GM19035 (cell line): ENCODE measurements around the gene FYB2.

Source experiments
- ATAC-seq: cut with Tn5 transposase; IDR thresholded peaks from one replicate; pipeline ENCODE4 v1.9.1; 2021; ENCODE audit not compliant: unreplicated experiment

Gene FYB2

DNA sequence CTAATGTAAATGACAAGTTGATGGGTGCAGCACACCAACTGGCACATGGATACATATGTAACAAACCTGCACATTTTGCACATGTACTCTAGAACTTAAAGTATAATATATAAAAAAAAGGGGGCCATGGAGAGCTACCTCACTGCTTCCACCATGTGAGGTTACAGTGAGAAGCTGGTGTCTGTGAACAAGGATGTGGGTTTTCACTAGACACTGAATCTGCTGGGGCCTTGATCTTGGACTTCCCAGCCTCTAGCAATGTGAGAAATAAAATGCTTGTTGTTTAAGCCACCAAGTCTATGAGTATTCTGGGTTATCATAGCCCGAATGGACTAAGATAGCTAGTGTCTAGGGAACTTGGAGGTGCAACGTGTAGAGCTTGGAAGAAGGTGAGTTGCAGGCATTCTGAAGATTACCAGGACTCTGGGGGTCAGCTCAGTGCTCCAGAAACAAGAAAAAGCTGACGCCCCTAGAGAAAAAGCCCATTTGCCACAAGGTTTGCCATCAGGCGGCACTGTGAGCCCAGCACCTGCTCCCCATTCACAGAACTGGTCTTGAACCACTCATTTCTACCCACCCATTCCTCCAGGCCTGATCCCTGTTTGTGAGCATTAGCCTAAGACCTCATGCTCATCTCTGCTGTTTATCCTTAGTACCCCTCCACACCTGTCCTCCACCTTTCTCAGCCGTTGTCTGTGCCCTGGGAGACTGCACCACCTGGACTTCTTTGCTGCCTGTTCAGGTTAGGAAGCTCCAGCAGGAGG lies 15.1 kb upstream of the FYB2 start:
- ATAC-seq = no peak

DNA sequence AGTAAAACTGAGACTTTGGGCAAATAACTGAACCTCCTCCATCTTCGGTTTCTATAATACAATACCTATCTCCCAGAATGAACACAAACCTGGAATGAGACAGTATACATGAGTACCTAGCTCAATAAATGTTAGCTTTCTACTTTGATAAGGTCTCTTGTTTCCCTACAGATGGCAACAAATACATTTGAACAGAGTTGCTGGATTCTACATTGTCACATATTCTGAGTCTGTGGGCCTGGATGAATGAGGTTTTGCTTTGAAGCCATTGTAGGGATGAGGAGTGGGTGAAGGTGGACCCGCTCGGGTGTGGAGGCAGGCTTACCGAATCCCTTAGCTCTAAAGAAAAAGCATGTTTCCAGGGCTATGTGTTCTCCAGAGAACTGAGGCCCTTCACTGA lies 13.9 kb upstream of the FYB2 start:
- no peak for ATAC-seq

DNA sequence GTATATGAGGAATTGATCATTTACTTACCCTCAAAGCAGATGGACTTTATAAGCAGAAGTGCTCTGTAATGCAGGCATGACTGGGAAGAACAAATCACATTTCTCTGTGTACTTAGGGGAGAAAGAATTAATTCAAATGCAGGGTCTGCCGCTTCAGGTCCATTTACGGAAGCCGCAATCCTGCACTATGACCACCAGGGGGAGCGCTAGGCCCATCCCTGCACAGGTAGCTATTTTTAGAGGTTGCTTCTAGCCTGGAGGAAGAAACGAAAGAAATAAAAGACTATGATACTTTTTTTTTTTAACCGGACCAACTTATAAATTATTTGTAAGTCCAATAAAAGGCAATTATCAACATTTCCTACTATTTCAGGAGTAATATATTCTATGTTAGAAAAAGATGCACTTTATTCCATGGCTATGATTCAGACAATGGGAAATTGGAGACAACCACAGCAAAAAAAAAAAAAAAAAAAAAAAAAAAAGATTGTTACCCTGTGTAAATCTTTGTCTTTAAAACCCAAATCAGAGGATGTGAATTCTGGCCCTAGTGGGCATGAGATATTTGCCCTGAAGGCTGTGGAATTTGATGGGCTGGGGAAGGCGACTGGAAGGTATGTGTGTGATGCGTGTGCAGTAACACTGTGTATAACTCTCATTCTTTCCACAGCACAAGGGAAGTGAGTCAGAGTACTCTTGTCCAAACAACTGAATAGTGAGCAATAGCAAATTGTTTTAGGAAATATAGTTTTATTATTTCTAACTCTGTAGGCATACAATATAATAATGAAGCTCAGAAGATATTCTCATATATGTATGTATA lies 12.9 kb upstream of the FYB2 start:
- ATAC-seq = peak; percentile 79

DNA sequence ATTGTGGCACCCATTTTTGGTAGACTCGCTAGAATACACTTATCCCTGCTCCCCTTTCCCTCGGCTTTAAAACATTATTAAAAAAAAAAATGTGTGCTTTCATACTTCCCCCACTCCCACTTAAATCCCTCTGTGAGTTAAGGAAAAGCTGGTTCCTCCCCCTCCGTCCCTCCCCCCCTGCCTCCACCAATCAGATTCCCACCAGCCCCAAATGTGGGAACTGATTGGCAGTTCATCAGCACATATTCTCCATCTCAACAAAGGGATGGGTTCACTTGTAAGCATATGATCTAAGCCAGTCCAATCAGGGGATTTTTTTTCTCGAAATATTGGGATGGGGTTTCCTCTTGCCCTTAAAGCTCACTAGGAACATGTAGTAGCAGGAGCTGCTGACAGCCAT lies 10.8 kb upstream of the FYB2 start:
- no peak for ATAC-seq

DNA sequence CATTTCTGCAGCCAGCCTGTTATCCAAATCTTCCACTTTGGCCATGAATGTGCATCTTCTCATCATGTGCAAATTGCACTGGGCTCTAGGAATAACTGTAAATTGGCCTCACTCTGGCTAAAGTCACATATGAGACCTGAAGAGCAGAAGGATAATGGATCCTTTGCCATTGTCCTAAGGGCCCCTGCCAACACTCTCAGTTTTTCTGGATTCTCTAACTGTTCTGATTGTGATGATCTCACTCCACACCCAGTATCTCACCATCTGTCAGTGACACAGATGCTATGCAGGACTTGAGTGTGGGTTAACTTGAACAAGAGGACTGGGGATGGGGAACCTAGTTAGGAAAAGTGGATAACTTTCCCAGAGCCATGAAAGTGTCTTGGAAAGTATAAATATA lies 8.5 kb upstream of the FYB2 start:
- no peak for ATAC-seq

DNA sequence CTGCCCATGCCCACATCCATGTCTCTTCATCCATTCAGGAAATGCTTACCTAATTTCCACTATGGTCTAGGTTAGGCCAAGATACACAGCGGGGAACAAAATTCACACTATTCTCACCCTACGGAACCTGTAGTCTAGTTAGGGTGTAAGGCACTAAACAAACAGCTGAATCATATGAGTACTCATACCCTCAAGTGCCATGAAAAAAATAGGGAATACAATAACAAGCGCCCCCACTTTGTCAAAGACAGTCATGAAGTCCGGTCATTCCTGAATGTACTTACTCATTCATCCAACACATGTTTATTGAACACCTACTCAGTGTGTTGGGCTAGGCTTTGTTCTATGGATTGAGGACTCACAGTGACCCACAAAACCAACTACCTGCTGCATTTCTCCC lies 6.2 kb upstream of the FYB2 start:
- no peak for ATAC-seq

DNA sequence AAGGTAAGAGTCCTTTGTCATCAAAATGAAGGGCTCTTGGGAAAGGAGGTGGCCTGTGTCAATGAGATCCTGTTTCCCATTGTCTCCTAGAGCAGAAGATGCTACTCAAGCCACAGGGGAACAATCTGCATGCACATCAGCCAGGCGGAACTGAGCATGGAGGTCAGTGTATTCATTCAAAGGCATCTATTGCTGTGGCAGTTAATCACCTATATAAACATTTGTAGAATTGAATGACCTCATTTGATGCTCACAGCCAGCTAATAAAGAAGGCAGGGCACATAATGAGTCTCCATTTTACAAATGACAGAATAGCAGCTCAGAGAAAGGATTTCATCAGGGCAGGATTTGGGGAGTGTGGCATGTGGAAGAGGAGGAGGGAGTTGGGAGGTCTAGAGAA lies 5.7 kb upstream of the FYB2 start:
- no peak for ATAC-seq

DNA sequence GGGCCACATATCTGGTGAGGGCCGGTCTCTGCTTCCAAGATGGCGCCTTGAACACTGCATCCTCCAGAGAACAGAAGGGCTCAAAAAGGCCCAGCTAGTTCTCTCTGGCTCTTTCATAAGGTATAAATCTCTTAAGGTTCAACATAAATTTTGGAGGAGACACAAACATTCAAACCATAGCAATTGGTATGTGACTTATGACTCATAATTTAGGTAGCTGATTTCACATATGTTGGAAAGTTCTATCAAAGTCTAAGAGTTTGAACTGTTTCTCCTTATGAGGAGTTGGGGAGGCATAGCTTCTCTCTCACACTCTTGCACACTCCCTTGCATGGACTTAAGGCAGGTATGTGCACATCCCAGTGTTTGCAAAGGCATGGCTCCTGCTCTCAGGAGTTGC lies 5.1 kb upstream of the FYB2 start:
- no peak for ATAC-seq

DNA sequence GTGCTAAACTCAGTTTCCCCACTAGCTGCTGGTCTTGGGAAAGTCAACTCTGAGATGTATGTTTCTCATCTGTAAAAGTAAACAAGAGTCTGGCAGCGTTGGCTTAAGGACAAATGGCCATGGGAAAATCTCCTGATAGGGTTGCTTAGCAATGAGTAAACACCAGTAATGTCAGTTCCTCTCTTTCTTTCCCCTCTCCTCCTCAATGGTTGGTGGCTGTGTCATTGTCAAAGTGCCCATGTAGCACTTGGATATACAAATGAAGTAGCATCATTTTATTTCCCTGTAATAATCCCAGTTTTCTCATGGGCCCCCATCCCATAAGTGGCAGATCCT lies 2.2 kb upstream of the FYB2 start:
- ATAC-seq = no peak

DNA sequence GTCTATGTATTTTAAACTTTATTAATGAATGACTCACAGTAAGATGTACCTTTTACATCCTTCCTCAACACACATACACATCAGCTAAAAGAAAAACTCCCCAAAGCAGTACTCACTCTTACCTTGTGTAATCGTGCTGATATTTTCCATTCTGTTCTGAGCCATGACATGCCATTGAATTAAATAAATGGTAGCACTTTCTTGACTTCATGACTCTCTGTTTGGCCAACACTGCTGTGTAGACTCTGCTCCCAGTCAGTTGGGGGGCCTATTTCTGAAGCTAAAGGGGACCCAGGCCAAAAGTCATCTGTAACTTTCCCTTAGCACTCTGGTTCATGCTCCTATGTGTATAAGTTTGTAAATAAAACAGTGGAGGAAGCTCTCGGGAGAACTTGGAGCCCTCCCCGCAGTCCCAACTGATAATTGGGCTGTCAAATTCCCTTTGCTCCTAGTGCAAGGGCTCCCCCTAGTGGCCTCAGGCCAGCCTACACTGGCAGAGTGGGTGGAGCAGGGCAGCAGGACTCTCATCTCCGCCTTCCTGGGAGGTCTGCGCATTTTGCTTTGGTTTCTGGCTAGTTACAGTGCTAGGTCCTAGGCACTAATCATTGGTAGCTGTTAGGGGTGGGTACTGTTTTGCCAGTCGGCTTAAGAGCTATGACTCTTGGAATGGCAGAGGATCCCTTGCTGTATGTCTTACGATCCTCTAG lies 1.7 kb upstream of the FYB2 start:
- ATAC-seq = peak; percentile 86

DNA sequence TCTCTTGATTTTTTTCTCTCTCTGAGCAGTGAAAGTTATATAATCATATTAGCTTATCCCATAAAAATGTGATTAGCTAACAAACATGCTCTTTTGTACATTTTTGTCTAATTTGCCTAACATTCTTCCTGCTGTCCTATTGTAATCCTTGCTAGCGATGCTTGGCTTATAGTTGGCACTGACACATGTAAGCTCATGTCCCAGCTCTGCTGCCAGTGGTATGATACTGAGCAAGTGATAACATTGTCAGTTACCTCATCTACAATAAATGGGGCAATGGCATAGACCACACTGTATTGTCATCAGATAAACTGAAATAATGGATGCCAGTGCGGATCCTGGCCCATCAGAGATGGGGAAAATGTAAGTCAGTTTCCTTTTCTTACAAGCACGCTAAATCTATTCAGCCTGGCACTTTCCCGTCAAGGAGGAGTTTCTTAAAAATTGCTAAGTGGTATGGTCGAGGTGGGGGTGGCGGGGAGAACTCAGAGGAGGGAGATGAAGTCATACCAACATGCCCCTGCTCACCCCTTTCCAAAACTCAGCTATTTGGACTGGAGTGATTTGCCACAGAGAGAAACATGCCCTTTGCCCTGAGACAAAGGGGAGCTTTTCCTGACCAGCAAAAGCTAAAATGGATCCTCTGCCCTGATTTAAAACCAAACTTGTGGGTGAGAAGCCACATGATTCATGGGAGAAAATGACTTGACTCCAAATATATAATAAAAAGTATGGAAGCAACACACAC lies 1.3 kb downstream of the FYB2 start:
- ATAC-seq = no peak

DNA sequence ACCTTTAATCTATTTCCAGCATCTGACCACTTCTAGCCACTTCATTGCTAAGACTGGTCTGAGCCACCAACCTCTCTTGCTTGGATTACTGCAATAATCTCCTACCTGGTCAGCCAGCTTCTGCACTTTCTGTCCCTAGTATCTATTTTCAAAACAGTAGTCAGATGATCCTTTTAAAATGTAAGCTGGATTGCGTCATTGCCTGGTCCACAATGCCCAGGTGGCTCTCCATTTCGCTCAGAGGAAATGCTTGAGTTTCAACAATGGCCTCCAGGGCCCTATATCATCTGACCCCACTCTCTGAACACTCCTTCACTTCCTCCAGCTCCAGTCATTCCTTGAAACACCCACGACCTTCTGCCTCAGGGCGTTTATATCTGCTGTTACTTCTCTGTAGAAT lies 2.3 kb downstream of the FYB2 start:
- ATAC-seq = peak; percentile 45

DNA sequence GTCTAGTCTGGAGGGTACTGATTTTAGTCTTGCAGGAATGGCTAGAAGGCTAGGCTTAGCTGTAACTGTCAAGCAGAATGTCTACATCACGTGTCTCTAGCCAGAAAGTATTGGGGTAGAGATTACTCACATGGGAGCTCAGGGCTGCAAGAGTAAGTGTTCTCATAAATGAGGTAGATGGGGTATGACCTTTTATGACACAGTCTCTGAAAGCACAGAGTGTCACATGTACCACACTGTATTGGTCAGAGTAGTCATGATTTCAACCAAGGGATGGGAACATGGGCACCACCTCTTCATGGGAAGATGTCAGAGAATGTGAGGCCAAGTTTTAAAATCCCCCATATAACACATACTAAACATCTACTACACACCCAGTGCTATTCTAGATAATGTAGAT lies 2.9 kb downstream of the FYB2 start:
- ATAC-seq = no peak

DNA sequence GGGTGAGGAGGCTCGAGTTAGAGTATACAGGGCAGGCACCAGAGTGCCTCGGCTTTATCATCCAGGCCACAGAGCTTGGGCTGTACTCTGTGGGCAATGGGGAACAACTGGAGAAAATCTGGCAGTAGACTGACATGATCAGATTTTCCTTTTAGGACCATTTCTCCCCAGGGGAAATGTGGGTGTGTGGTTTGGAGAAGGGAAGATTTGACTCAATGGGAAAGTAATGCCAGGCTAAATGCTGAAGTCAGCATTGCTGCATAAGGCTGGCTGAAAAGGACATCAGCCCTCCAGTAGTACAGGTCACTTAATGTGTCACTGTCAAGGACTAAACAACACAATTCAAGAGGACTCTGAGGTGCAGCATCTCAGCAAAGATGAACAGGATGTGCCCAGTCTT lies 5.0 kb downstream of the FYB2 start:
- no peak for ATAC-seq

DNA sequence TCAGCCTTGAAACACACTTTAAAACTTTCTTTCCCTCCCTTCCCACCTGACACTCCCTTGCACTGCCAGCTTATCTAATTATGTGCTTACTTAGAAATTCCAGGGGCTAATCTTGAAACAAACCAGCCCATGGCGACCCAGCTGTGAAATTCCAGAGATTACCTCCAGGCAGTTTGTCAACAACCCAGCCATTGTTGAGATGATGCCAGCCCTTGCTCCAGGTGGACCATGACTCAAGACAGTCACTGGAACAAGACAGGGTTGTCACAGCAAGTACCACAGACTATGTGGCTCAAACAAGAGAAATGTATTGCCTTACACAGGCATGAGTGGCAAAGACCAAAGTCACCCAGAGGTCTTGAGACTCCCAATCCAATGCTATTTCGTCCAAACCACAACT lies 7.9 kb downstream of the FYB2 start:
- no peak for ATAC-seq

DNA sequence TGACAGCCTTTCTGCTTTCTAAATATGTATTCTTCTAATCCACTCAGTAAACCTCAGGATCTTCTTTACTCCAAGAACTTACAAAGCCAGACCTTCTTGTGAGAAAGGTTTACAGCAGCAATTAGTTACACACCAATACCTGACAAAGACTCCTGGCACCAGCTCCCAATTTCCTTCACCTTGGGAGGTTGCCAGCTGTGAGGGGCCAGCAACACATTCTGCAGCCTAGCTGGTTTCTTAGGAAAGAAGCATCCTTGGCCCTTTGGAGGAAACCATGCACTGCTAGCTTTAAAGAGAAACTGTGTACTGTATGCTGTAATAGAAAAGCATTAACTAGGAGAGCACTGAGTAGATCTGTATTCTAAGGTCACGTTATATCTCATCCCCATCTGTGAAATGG lies 10.8 kb downstream of the FYB2 start:
- no peak for ATAC-seq

DNA sequence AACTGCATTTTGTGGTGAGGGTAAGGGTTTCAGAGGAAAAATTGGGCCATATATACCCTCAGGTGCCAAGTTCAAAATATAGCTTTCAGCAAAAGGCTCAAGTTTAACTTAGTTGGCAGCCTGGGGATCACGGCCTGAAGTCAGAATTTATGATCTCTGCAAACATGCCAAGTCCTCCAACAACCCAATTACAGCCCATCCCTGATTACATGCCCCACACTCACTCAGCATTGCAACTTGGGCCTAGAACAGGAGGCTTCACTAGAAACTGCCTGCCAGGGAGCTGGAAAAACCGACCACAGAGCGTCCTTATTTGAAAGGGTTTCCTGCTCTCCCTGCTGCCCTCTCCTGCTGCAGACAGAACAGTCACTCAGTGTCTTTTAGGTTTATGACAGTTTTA lies 12.4 kb downstream of the FYB2 start:
- no peak for ATAC-seq

DNA sequence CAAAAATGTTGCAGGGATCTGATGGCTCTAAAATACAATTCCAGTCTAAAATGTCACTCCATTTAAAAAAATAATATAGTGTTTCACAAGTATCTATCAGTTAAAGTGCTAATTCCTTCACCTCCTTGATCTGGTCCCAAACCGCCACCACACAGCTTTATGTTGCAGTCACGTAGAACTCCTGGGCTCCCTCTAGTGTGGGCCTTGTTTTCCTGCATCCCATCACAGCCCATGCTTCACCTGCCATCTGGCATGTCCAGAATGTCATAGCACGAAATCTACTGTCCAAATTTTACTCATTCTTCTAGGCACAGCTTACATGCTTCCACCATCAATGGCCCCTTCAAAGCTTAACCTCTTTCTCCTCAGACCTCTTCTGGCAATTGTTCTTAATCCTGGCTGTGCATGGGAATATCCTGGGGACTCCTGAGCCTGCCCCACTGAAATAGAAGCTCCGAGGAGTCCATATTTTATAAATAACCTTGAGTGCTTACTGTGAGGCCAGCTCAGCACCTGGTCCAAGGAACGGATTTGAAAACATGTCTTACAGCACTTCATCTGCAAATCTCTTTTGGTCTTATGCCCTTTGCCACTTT lies 15.5 kb downstream of the FYB2 start:
- peak; percentile 71 for ATAC-seq

DNA sequence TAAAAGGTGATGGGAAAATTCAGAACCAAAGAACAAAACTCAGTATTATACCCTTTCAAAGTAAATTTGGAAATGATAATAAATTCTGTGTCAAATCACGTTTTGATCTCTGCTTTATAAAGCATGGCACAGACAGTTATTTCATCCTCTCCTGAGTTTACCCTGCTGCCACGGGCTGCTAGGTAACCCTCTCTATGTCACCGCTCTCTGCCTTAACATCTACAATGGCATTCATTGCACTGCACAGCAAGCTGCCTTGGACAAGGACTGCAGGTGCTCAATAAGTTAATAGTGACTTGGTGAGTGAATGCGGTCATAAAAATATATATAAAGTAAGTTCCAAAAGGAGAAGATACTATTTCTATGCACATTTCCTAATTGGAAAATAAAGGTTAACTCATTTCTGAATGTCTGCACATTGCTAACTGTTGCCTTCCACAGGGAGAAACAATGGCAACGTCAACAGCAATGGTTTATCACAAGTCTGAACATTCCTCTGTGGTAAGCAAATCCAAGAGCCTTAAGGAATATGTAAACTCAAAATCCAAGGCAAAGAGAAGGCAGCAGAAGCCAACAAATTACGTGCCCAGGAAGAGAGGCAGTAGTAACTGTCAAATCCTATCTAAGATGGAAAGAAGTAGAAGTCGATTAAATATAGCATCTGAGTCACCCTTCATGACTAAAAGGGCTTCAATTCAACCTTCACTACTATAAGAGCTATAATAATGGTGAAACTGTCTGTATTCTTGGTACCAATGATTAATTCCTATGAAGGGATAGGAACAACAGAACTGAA lies 19.4 kb downstream of the FYB2 start:
- ATAC-seq = no peak

DNA sequence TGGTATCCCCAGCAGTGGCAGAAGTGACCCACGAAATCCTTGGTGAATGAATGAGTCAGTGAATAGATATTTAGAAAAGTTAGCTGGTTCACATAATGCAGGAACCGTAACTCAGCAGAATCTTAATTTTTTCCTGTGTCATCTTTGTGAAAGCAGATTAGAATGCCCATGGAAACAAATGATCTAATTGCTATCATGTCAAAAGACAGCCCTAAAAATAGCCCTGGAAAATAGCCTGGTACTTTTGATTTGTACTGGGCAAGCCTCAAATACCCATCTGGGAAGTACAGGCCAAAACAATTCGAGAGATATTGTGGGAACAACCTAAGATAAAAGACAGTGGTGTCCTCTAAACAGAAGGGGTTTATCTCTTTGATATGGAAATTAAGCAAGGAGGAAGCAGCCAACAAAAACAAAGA lies 21.1 kb downstream of the FYB2 start:
- ATAC-seq = no peak
